ENCODE results near the gene MRPL48.
"Not testable (repeated sequence)": the region's sequence is repeated elsewhere in the genome, so short reads cannot be mapped to it uniquely, and the experiment has no call there.

Gene MRPL48

GRCh38 chr11:73779084-73779902 lies 8.4 kb upstream of the MRPL48 start:
- DNase-seq: peak; percentile 92 to 96 (median 95)

GRCh38 chr11:73781303-73781702 lies 6.4 kb upstream of the MRPL48 start:
- no peak for DNase-seq

GRCh38 chr11:73783483-73784020 lies 4.1 kb upstream of the MRPL48 start:
- no peak for DNase-seq

- DNase-seq: no peak
These were observed 3.5 kb upstream of the MRPL48 start for GRCh38 chr11:73784080-73784634.

- no peak for DNase-seq
These were observed 2.9 kb upstream of the MRPL48 start for GRCh38 chr11:73784734-73785133.

GRCh38 chr11:73785467-73785866 lies 2.2 kb upstream of the MRPL48 start:
- DNase-seq: not testable (repeated sequence)

- peak in 1 of 6 experiments; percentile 14 for DNase-seq
These were observed 527 bp upstream of the MRPL48 start for GRCh38 chr11:73787051-73787642.

GRCh38 chr11:73789279-73789670 lies 1.6 kb downstream of the MRPL48 start:
- no peak for DNase-seq

GRCh38 chr11:73792584-73792983 lies 4.9 kb downstream of the MRPL48 start:
- no peak for DNase-seq

- DNase-seq: no peak
These were observed 8.4 kb downstream of the MRPL48 start for GRCh38 chr11:73795925-73796632.

- no peak for DNase-seq
These were observed 9.8 kb downstream of the MRPL48 start for GRCh38 chr11:73797457-73797856.

- DNase-seq: no peak
These were observed 12.7 kb downstream of the MRPL48 start for GRCh38 chr11:73800276-73800806.

GRCh38 chr11:73801136-73801535 lies 13.5 kb downstream of the MRPL48 start:
- DNase-seq: no peak

- DNase-seq: no peak
These were observed 17.0 kb downstream of the MRPL48 start for GRCh38 chr11:73804712-73805111.

- DNase-seq: no peak
These were observed 20.4 kb downstream of the MRPL48 start for GRCh38 chr11:73808052-73808451.

GRCh38 chr11:73810637-73811036 lies 23.0 kb downstream of the MRPL48 start:
- no peak for DNase-seq

GRCh38 chr11:73812234-73812633 lies 24.6 kb downstream of the MRPL48 start:
- no peak for DNase-seq

GRCh38 chr11:73814812-73815211 lies 27.1 kb downstream of the MRPL48 start:
- no peak for DNase-seq

- no peak for DNase-seq
These were observed 31.2 kb downstream of the MRPL48 start for GRCh38 chr11:73818846-73819245.

- DNase-seq: no peak
These were observed 42.6 kb downstream of the MRPL48 start for GRCh38 chr11:73830261-73830660.

- no peak for DNase-seq
These were observed 45.4 kb downstream of the MRPL48 start for GRCh38 chr11:73833067-73833466.

- DNase-seq: no peak
These were observed 50.9 kb downstream of the MRPL48 start for GRCh38 chr11:73838443-73839122.

- DNase-seq: no peak
These were observed 51.4 kb downstream of the MRPL48 start for GRCh38 chr11:73839123-73839457.
